PC-9 (cell line): ENCODE measurements around the gene ZNF236. TPM values are rescaled to one million over a fixed set of nuclear protein-coding genes. Genes with fewer than 3 reads are reported as not detected.

Source experiments
- BruUV-seq: library from RNA; stranded (reverse); fragments of 400-500 nt; replicated peaks from 2 replicates; lab custom pipeline; 2021; lab: Mats Ljungman, UMichigan
- CTCF ChIA-PET: fragments of 300-600 bp; sonication (Branson Sonifier 250); formaldehyde crosslinking; loops from one replicate; lab custom pipeline; 2022; ENCODE audit warnings: antibody characterized with exemption; lab: Charles Lee
- POLR2A ChIA-PET: fragments of 300-600 bp; sonication (Branson Sonifier 250); formaldehyde crosslinking; loops from one replicate; lab custom pipeline; 2022; ENCODE audit warnings: antibody characterized with exemption; ENCODE audit not compliant: unreplicated experiment; lab: Charles Lee
- DNase-seq, 2 experiments: peaks; one replicate each; pipeline versions ENCODE4 v3.0.0 to v3.0.0-alpha.2; 2015 to 2022; ENCODE audit warnings: mixed read lengths in 1 of 2
- H2AFZ ChIP-seq: fragments of 200-600 bp; sonication (generic); 2 replicates; pipeline ENCODE4 v1.8.1; 2017; ENCODE audit warnings: antibody characterized with exemption
- H3F3A ChIP-seq: fragments of 200-600 bp; sonication (generic); 2 replicates; pipeline ENCODE4 v1.8.1; 2017; ENCODE audit warnings: antibody characterized with exemption, mild to moderate bottlenecking, low read depth; ENCODE audit not compliant: insufficient read depth
- H3K27ac ChIP-seq: fragments of 200-600 bp; sonication (generic); 2 replicates; pipeline ENCODE4 v1.6.1; 2016; ENCODE audit warnings: mixed run types
- H3K27me3 ChIP-seq: fragments of 200-600 bp; sonication (generic); 2 replicates; pipeline ENCODE4 v1.6.1; 2016; ENCODE audit warnings: low read depth, mixed run types; ENCODE audit not compliant: insufficient read depth
- H3K36me3 ChIP-seq: fragments of 200-600 bp; sonication (generic); 2 replicates; pipeline ENCODE4 v1.6.1; 2016; ENCODE audit warnings: low read depth, mixed run types
- H3K4me1 ChIP-seq: fragments of 200-600 bp; sonication (generic); replicated peaks from 2 replicates; pipeline ENCODE4 v1.6.1; 2016; ENCODE audit warnings: mixed run types; ENCODE audit not compliant: insufficient read depth
- H3K4me2 ChIP-seq: fragments of 200-600 bp; sonication (generic); 2 replicates; pipeline ENCODE4 v1.6.1; 2017; ENCODE audit warnings: mixed run types
- H3K4me3 ChIP-seq: fragments of 200-600 bp; sonication (generic); 2 replicates; pipeline ENCODE4 v1.6.1; 2016; ENCODE audit warnings: mixed run types
- H3K79me2 ChIP-seq: fragments of 200-600 bp; sonication (generic); 2 replicates; pipeline ENCODE4 v1.6.1; 2017; ENCODE audit warnings: low read depth, mixed run types
- H3K9me2 ChIP-seq: fragments of 200-600 bp; sonication (generic); 2 replicates; pipeline ENCODE4 v1.8.1; 2017; ENCODE audit warnings: mild to moderate bottlenecking; ENCODE audit not compliant: insufficient read depth
- H3K9me3 ChIP-seq: fragments of 200-600 bp; sonication (generic); 2 replicates; pipeline ENCODE4 v1.8.1; 2016; ENCODE audit warnings: low read depth; ENCODE audit not compliant: insufficient read depth
- H4K20me1 ChIP-seq: fragments of 200-600 bp; sonication (generic); 2 replicates; pipeline ENCODE4 v1.8.1; 2017; ENCODE audit not compliant: insufficient read depth
- EZH2 ChIP-seq: fragments of 200-600 bp; sonication (generic); IDR thresholded peaks from 2 replicates; pipeline ENCODE4 v1.8.0; 2017; ENCODE audit warnings: antibody characterized with exemption, low read depth
- intact Hi-C: fragments of 100-400 bp; cut with micrococcal nuclease; formaldehyde crosslinking; loops from one replicate; pipeline ENCODE4 v1.10.0; 2022; ENCODE audit not compliant: unreplicated experiment
- total RNA-seq: library from RNA; stranded (reverse); gene quantifications from 2 replicates; pipeline ENCODE4 v1.2.3, GENCODE V29; 2021
- TF ChIP-seq, protein P1 (sequence below): fragments of 200-600 bp; sonication (generic); conservative IDR thresholded peaks from 2 replicates; pipeline ENCODE4 v1.6.1; 2017; ENCODE audit warnings: mixed run types, antibody characterized with exemption, mild to moderate bottlenecking, moderate library complexity

Gene ZNF236
- total RNA-seq, 1 experiment from 2014 or later: 10.8 TPM

DNA sequence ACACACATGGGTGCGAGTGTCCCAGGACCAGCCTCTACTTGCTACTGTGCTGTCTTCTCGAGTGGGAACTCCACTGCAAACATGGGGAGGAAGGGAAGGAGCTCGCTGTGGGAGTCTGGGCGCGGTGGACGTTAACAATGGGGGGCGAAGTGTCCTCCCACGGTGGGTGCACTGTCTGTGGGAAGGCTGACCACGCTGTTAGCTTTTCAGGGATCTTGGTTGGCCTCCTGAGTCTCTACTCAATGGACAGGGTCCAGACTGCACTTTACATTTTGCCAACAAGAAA is 163.5 kb downstream of the ZNF236 start:
- Histone ChIP-seq H3K9me3 (no peaks in the 10 kb centered on the region), H3K4me2 (no peak overlapping the region), H3F3A (no peaks in the 10 kb centered on the region), H4K20me1 (no peaks in the 10 kb centered on the region), H3K79me2 (no peaks in the 10 kb centered on the region), H3K4me3 (no peak overlapping the region), H3K36me3 (no peaks in the 10 kb centered on the region), H3K4me1 (no peaks in the 10 kb centered on the region), H2AFZ (no peak overlapping the region), H3K27me3 (no peaks in the 10 kb centered on the region), H3K27ac (no peak overlapping the region), H3K9me2 (no peaks in the 10 kb centered on the region)
- no peak for DNase-seq
- intact Hi-C loops: no loop called here
- ChIA-PET POLR2A (no interaction called here), CTCF (no interaction called here)
- TF ChIP-seq, protein P1, sequence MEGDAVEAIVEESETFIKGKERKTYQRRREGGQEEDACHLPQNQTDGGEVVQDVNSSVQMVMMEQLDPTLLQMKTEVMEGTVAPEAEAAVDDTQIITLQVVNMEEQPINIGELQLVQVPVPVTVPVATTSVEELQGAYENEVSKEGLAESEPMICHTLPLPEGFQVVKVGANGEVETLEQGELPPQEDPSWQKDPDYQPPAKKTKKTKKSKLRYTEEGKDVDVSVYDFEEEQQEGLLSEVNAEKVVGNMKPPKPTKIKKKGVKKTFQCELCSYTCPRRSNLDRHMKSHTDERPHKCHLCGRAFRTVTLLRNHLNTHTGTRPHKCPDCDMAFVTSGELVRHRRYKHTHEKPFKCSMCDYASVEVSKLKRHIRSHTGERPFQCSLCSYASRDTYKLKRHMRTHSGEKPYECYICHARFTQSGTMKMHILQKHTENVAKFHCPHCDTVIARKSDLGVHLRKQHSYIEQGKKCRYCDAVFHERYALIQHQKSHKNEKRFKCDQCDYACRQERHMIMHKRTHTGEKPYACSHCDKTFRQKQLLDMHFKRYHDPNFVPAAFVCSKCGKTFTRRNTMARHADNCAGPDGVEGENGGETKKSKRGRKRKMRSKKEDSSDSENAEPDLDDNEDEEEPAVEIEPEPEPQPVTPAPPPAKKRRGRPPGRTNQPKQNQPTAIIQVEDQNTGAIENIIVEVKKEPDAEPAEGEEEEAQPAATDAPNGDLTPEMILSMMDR: no peak
- no peak for TF ChIP-seq EZH2
- no TSS peak for BruUV-seq

DNA sequence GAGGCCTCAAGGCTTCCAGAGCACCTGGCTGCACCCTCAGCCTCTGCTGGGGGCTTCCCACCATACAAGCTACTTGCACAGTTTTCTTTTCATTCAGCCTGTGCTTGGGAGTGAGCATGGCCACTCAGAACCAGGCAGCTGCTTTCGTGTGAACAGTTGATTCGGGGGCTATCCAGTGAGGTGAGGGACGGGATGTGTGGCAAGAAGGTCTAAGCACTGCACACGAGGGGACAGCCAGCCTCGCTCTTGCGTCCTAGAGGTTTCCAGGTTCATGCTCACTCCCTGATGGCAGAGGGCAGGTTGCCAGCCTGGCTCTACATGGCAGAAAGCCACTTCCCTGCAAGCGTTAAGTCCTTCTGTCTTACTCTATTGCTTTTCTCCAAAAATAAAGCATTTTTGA is 164.0 kb downstream of the ZNF236 start:
- Histone ChIP-seq H3K36me3 (no peaks in the 10 kb centered on the region), H3K9me3 (no peaks in the 10 kb centered on the region), H3K27me3 (no peaks in the 10 kb centered on the region), H3K4me1 (no peaks in the 10 kb centered on the region), H3K4me2 (no peak overlapping the region), H2AFZ (no peak overlapping the region), H3F3A (no peaks in the 10 kb centered on the region), H3K27ac (no peak overlapping the region), H3K4me3 (no peak overlapping the region), H3K79me2 (no peaks in the 10 kb centered on the region), H3K9me2 (no peaks in the 10 kb centered on the region), H4K20me1 (no peaks in the 10 kb centered on the region)
- POLR2A ChIA-PET: no interaction called here
- CTCF ChIA-PET: no interaction called here
- no TSS peak for BruUV-seq
- no peak for TF ChIP-seq EZH2
- TF ChIP-seq, protein P1: no peak
- DNase-seq: no peak
- intact Hi-C loops: no loop called here

DNA sequence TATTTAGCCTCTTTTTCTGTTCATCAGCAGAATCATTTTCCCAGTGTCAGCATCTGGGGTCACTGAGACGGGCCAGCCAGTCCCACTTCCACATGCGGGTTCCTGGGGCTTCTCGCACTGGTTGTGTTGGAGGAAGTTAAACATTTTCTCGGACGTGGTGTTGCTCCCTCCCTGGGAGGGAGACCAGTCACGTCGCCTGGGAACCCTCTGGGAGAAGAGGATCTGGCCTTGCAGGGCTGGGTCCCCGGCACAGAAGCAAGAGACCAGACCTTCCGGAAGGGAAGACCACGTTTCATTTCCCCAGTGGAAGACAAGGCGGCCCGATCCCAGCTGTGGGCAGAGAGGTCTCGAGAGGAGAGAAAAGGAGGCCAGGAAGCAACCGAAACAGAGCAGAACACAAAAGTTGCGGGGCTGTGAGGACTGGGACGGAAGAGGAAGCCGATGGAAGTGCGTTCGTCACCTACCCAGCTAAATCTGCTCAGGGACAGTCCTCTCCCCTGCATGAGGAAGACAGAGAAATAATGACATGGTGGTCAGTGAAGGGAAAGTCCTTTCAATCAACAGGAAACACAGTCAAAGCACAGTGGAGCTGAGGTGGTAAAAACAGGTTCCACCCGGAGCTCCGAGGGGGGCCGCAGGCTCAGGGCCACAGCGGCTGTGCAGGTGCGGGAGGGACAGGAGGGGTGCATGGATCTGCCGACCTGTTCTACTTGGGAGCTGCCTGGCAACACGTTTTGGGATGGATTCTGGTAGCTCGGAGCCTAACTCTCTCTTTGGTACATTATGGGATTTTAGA is 165.9 kb downstream of the ZNF236 start:
- BruUV-seq: no TSS peak
- Histone ChIP-seq H2AFZ (no peak overlapping the region), H3K27me3 (no peaks in the 10 kb centered on the region), H3K9me2 (no peaks in the 10 kb centered on the region), H3K4me1 (no peaks in the 10 kb centered on the region), H3K4me3 (no peak overlapping the region), H3K9me3 (no peaks in the 10 kb centered on the region), H3K36me3 (no peaks in the 10 kb centered on the region), H3K79me2 (no peaks in the 10 kb centered on the region), H3K4me2 (no peak overlapping the region), H4K20me1 (no peaks in the 10 kb centered on the region), H3K27ac (no peak overlapping the region), H3F3A (no peaks in the 10 kb centered on the region)
- POLR2A ChIA-PET: no interaction called here
- CTCF ChIA-PET: no interaction called here
- TF ChIP-seq EZH2: no peak
- TF ChIP-seq, protein P1: no peak
- no peak for DNase-seq
- intact Hi-C loops: no loop called here
